Measurements from ENCODE around the gene ODF2.
A peak's percentile ranks its signal among the peaks of the same experiment; 100 is the strongest.
"Not testable (repeated sequence)": the region's sequence is repeated elsewhere in the genome, so short reads cannot be mapped to it uniquely, and the experiment has no call there.

The ODF2 gene

GRCh38 chr9:128455849-128456612 is at the start of gene ODF2:
ODF2 (plus strand) TSS chr9:128456006; CDS start chr9:128456092, 86 bp downstream.
- DNase-seq (ENCODE audit: low read depth, low spot score) = peak; percentile 72

DNA sequence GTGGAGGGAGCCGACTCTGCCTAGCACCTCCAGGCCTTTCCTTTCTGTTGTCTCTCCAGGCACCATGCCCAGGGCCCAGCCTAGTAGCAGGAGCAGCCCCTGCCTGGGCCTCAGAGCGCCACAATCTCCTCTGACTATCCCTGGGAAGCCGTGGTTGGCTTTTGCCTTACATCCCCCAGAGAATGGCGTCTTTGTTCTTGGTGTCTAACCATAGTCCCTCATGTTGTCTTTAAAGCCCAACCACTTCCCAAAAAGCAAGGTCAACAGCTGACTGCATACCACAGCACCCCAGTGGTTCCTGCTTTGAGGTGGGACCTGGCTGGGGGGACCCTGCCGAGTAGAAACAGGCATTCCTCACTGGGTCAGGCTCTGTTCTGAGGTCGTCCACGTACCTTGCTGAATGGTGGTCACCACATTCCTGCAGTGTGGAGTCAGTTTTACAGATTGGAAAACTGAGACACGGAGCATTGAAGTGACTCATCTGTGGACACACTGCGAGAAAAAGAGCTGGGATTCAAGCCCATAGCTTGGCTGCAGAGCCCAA is 48.9 kb upstream of the ODF2 start:
- DNase-seq (ENCODE audit: low read depth, low spot score) = no peak

GRCh38 chr9:128408963-128409431 is 46.8 kb upstream of the ODF2 start:
- no peak for DNase-seq (ENCODE audit: low read depth, low spot score)

GRCh38 chr9:128409450-128409849 is 46.4 kb upstream of the ODF2 start:
- no peak for DNase-seq (ENCODE audit: low read depth, low spot score)

- DNase-seq (ENCODE audit: low read depth, low spot score) = no peak
Measured at GRCh38 chr9:128409978-128410377, 45.8 kb upstream of the ODF2 start.

GRCh38 chr9:128411364-128412119 is 44.3 kb upstream of the ODF2 start:
- DNase-seq (ENCODE audit: low read depth, low spot score) = no peak

- no peak for DNase-seq (ENCODE audit: low read depth, low spot score)
Measured at GRCh38 chr9:128412120-128412790, 43.6 kb upstream of the ODF2 start.

DNA sequence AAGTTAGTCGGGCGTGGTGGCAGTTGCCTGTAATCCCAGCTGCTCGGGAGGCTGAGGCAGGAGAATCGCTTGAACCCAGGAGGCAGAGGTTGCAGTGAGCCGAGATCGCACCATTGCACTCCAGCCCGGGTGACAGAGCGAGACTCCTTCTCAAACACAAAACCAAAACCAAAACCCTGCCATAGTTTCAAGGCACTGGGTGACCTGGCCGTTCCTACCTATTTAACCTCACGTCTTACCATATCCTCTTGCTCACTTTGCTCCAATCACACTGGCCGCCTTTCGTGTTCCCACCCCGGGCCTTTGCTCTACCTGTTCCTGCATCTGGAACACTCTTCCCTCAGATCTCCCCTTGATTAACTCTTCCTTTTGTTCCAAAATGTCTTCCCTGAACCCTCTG is 42.1 kb upstream of the ODF2 start:
- DNase-seq (ENCODE audit: low read depth, low spot score) = not testable (repeated sequence)

- DNase-seq (ENCODE audit: low read depth, low spot score) = no peak
Measured at GRCh38 chr9:128414461-128414860, 41.3 kb upstream of the ODF2 start.

DNA sequence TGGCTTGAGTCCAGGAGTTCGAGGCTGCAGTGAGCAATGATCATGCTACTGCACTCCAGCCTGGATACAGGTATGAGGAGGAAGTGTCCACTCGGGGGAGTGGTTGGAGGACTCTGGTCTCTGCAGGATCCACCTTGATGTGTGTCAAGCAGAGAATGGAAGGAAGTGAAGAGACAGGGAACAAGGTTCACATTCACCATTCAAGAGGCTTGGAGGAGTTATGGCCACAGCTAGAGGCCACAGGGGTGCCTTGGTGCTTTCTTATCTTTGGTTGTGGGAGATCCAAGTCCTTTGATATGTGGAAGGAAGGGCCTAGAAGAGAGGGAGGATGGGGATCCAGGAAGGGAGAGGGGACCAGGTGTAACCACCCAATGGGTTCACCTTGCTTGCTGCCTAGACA is 40.5 kb upstream of the ODF2 start:
- DNase-seq (ENCODE audit: low read depth, low spot score) = no peak

DNA sequence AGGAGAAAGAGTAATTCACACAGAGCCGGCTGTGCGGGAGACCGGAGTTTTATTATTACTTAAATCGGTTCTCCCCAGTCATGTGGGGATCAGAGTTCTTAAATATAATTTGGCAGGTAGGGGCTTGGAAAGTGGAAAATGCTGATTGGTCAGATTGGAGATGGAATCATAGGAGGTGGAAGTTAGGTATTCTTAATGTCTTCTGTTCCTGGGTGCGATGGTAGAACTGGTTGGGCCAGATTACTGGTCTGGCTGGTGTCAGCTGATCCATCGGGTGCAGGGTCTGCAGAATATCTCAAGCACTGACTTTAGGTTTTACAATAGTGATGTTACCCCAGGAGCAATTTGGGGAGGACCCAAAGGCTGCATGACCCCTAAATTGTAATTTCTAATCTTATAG is 39.8 kb upstream of the ODF2 start:
- no peak for DNase-seq (ENCODE audit: low read depth, low spot score)

- DNase-seq (ENCODE audit: low read depth, low spot score) = no peak
Measured at GRCh38 chr9:128416432-128417019, 39.3 kb upstream of the ODF2 start.

DNA sequence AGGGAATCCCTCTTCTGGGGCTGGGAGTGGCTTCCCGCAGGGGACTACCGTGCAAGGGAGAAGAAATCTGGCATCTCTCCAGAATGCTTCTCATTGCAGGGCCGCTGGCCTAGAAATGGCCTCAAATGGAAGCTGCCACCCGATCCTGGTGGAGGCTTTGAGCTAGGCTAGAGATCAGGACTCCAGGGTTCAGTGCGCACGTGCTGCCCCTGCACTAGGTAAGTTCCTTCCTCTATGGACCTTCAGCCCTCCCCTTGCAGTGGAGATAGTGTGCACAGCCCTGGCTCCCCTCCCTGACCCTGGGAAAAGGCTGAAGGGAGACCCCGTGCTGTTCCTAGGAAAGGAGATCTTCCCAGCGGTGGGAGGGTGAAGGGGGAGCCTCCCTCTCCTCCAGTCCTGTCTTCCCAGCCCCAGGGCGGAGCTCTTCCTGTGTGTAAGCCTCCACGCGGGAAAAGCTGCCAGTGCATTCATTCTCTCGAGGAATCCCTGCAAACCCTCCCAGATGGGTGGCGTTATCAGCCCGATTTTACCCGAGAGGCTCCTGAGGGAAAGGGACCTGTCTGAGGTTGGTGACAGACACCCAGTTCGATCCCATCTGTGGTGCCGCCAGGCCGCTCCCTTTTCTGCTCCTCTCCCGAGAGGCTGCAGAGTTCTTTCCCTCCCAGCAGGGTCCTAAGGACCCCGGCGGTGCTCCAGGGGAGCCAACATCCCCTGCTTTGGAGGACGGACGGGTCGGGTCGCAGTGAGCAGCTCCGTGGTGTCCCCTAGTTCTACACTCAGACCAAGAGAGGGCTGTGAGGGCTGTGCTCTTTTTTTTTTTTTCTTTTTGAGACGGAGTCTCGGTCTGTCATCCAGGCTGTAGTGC is 36.5 kb upstream of the ODF2 start:
- DNase-seq (ENCODE audit: low read depth, low spot score) = no peak

- DNase-seq (ENCODE audit: low read depth, low spot score) = no peak
Measured at GRCh38 chr9:128420060-128420650, 35.7 kb upstream of the ODF2 start.

DNA sequence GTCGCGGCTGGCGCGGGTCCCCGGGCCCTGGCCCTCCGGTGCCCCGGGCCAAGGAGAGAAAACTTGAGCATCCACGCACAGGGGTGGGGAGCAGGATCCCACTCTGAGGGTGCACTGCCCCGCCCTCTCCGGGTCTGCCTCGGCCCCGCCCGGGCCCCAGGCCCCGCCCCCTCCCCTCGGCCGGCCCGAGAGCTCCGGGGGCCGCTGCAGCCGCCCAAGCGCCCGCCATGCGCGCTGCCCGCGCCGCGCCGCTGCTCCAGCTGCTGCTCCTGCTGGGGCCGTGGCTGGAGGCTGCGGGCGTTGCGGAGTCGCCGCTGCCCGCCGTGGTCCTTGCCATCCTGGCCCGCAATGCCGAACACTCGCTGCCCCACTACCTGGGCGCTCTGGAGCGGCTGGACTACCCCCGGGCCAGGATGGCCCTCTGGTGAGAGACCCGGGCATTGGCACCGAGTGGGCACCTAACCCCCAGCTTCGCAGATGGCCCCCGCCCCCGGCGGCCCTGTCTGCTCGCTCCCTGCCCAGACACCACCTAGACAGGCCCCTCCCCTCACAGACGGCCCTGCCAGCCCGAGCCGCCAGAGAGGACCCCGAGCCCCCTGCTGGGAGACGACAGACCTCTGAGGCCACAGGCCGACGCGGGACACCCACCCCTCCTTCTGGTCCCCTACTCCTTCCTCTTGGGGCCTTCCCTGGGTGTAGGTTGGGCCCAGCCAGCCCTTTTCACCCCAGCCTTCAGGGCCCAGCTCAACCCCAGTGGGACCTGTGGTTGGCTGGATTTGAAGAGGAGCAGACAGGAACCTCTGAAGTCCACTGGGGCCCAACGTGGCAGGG is 34.9 kb upstream of the ODF2 start, which contains the start of gene CERCAM:
TSS of gene CERCAM (plus strand) at position 207 of the 831 bp plus-strand sequence. CDS start at position 228, 21 bp downstream.
- no peak for DNase-seq (ENCODE audit: low read depth, low spot score)

DNA sequence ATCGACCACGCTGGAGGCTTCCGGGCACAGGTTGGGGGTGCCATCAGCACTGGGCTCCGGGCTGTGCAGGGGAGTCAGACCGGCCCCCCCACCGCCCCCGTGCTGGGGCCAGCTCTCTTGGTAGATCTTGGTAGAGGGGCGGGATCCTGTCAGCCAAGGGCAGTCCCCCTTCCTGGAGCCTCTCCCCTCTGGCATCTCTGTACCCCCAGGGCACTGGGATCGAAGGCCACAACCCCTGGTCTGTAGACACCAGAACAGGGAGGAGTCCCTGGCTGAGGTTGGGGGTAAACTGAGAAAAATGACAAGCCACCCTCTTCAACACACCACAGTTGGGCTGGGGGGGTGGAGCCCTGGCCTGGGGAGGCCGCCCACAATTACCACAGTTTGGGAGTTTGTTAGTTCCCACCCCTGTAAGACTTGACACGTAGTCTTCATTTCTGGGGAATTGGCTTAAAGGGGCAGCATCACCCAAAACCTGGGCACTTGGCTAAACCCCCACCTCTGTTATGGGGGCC is 34.3 kb upstream of the ODF2 start:
- DNase-seq (ENCODE audit: low read depth, low spot score) = no peak

DNA sequence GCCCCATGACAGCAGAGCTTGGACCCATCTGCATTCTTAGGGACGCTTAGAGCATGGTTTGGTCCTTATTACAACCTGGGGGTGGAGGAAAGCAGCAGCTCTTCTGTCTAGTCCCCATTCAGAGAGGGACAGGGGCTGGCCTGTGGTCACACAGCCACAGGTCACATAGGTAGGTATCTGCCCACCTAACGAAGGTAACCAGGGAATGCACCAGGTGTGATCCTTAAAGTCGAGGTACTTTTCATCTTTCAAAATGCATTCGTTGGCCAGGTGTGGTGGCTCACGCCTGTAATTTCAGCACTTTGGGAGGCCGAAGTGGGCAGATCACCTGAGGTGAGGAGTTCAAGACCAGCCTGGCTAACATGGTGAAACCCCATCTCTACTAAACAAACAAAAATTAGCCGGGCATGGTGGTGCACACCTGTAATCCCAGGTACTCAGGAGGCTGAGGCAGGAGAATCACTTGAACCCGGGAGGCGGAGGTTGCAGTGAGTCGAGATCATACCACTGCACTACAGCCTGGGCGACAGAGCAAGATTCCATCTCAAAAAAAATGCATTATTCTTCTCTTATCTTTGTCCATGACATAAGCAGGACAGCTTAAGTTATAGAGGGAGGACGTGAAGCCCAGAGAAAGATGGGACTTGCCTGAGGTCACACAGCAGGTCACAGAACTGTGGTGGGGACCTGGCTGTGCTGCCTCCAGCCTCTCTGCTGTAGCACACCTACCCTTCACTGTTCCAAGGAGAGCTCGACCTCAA is 33.6 kb upstream of the ODF2 start:
- DNase-seq (ENCODE audit: low read depth, low spot score) = not testable (repeated sequence)

- DNase-seq (ENCODE audit: low read depth, low spot score) = no peak
Measured at GRCh38 chr9:128422783-128423150, 33.0 kb upstream of the ODF2 start.
